ENCODE data around the gene BOC. TPM values are rescaled to one million over a fixed set of nuclear protein-coding genes. Genes with fewer than 3 reads are reported as not detected.

The BOC gene
- total and polyA plus RNA-seq, 10 donors: 1.5 to 21.9 (median 13.5) TPM

- WGBS, 5 donors: 83 to 97% (median 94%) methylated on average over 7 to 13 of the region's 13 CpGs
- no peak overlapping the region for H3K4me3 ChIP-seq
- H3K27me3 ChIP-seq (replicated peaks in 1 of 7): peaks cover 0 to 8% (median 0%) of the 10 kb centered on the region in 7 donors
- H3K36me3 ChIP-seq: peaks cover 0 to 9% (median 0%) of the 10 kb centered on the region in 6 donors
- intact Hi-C loops (cut with DNase I; ENCODE audit: low total_unique reads): no loop called here
- TF ChIP-seq POLR2A (IDR thresholded peaks at IDR 0.05): no peak
- TF ChIP-seq CTCF (IDR thresholded peaks at IDR 0.05 in 8 of 11, conservative IDR thresholded peaks at IDR 0.05 in 3 of 11): no peak
- TF ChIP-seq POLR2AphosphoS5 (IDR thresholded peaks at IDR 0.05): no peak
- H3K27ac ChIP-seq: no peak overlapping the region
- H3K9me3 ChIP-seq: no peaks in the 10 kb centered on the region
- no peak for DNase-seq
- peaks cover 10 to 24% (median 20%) of the 10 kb centered on the region in 6 donors for H3K4me1 ChIP-seq
Observed at GRCh38 chr3:113272385-113272779, 61.0 kb downstream of the BOC start.

GRCh38 chr3:113273011-113273410 is 61.7 kb downstream of the BOC start:
- Histone ChIP-seq H3K27ac (no peak overlapping the region), H3K36me3 (peaks cover 0 to 9% (median 0%) of the 10 kb centered on the region in 6 donors), H3K9me3 (no peaks in the 10 kb centered on the region), H3K27me3 (replicated peaks in 1 of 7) (peaks cover 0 to 8% (median 0%) of the 10 kb centered on the region in 7 donors), H3K4me3 (no peak overlapping the region), H3K4me1 (peaks cover 12 to 31% (median 24%) of the 10 kb centered on the region in 6 donors)
- 95 to 98% (median 97%) methylated on average over 8 to 15 of the region's 15 CpGs for WGBS, 5 donors
- no peak for DNase-seq
- TF ChIP-seq POLR2AphosphoS5 (IDR thresholded peaks at IDR 0.05) (no peak), CTCF (IDR thresholded peaks at IDR 0.05 in 8 of 11, conservative IDR thresholded peaks at IDR 0.05 in 3 of 11) (no peak), POLR2A (IDR thresholded peaks at IDR 0.05) (no peak)
- intact Hi-C loops (cut with DNase I; ENCODE audit: low total_unique reads): no loop called here

GRCh38 chr3:113273604-113274378 is 62.4 kb downstream of the BOC start:
- intact Hi-C loops (cut with DNase I; ENCODE audit: low total_unique reads): no loop called here
- peaks cover 0 to 2% (median 0%) of the 10 kb centered on the region in 6 donors for H3K36me3 ChIP-seq
- 90 to 95% (median 91%) methylated on average over 13 of the region's 13 CpGs for WGBS, 5 donors

More at GRCh38 chr3:113273604-113274378, 62.4 kb downstream of the BOC start:
- TF ChIP-seq CTCF (IDR thresholded peaks at IDR 0.05 in 8 of 11, conservative IDR thresholded peaks at IDR 0.05 in 3 of 11) (no peak), POLR2AphosphoS5 (IDR thresholded peaks at IDR 0.05) (no peak), POLR2A (IDR thresholded peaks at IDR 0.05) (no peak)
- Histone ChIP-seq H3K4me1 (peaks cover 12 to 33% (median 25%) of the 10 kb centered on the region in 6 donors), H3K27ac (no peak overlapping the region), H3K9me3 (no peaks in the 10 kb centered on the region), H3K4me3 (no peak overlapping the region), H3K27me3 (replicated peaks in 1 of 7) (peaks cover 0 to 8% (median 0%) of the 10 kb centered on the region in 7 donors)
- no peak for DNase-seq
